ENCODE data around the gene NACC2.

NACC2 gene

DNA sequence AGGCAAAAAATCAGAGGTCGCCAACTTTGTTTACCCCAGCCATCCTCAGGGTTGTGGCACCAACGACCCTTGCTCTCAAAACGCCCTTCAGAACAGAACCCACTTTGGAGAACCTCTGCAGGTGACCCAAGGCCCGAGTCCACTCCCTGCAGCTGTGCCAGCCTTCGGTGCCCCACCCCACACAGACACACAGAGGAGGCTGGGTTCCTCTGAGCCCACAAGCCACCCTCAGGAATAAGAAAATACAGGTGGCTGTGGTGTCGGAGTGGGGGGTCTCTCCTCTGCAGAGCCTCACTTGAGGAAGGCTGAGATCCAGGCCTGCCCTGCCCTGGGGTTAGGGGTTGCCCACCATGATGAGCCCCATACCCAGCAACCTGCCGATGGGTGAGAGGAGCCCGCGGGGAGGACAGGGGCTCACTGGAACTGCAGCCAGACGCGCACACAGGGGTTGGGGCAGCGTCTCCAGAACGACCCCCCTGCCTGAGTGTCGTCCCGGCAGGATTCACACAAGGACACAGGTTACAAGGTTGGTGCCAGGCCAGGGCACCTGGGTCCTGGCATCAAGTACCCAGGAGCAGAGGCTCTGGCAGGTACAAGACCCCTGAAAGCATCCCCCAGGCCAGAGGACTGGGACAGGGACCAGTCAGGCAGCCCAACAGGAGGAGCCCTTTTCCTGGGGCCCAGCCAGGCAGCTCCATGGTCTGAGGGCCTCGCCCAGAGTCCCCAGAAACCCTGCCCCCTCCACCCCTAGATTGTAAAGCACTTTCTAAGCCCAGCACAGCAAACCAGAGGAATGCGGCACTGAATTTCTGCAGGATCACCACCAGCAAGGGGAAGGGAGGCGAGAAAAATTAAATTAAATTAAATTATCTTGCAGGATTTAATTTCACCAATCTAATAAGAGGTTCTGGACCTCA lies 40.0 kb downstream of the NACC2 start:
- DNase-seq, result no peak

DNA sequence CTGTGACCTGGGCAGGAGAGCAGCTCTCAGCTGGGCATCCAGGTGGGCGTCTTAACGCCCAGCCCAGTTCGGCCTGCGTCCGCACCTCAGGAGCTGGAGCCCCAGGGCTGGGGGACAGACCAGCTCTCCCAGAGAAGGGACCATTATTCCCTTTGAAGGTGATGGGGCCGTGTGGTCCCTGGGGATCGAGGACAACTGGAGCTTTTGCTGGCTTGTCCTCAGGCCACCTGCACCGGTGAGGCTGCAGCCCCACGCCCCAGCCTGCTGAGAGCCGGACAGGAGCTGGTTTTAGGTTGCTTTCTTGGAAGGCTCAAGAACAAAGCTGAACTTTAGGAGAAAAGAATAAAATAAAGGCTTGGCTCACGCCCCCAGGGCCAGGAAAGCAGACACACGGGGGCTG lies 40.9 kb downstream of the NACC2 start:
- DNase-seq, result no peak

DNA sequence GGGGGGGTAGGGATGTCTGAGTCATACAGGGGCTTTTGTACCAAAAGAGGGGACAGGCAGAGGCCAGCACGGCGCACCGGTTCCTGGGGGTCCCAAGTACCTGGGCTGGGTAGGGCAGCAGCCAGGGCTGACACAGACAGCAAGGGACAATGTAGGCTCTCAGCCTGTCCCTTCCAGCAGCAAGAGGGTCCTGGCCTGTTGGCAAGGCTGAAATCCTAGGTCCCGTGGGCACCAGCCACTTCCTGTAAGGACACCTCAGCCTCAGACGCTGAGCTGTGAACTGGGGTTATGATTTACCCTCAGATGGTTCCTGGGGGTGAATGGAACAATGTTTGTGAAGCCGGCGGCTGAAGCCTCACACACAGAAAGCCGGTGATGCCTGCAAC lies 41.3 kb downstream of the NACC2 start:
- no peak for DNase-seq

DNA sequence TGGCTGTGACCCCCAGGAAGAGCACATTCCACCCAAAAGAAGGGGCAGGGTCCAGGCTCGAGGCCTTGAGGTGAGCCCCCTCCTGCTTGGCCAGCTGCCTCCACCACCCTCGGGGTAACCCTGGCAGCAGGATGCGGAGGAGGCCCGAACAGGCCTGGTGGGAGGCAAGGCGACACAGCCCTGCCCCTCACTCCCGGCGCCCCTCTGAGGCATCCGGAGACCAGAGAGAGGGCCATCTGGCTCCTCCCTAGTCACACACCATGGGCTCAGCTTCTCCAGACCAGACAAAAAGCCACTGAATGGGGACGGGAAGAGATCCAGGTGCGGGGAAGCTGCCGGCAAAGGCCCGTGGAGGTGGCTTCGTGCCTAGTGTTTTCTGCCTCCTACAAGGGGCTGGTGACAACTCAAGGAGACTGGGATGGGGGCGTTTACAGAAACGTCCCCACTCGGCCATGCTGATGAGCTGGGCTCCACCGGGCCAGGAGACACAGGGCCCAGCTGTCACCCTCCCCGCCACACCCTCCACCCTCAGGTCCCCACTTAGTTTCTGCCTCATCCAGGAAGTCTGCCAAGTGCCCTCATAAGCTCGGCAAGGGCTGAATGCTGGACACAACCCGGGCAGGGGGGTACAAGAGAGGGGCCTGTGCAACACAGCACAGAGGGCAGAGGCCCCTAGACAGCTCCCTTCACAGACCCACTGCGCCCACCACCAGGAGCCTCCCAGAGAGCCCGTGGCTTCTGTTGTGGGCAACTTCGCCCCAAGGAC lies 41.9 kb downstream of the NACC2 start:
- DNase-seq, result peak; percentile 23

DNA sequence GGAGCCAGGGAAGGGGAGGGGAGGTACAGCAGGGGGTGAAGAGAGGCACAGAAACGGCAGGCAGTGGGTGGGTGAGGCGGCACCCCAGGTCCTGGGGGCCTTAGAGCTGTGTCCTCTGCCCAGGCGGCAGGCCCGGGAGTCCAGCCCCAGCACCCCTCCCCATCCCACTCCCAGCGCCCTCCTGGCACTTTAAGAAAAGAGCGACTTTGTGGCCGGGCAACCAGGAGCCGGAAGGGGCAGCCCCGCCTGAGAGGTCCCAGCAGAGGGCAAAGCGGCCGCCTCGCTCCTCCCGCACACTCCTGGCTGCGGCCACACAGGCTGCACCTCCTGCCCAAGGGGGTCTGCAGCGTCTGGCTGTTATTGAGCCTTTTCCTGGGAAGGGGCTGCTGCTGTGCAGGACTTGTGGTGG lies 42.6 kb downstream of the NACC2 start:
- DNase-seq, result no peak

DNA sequence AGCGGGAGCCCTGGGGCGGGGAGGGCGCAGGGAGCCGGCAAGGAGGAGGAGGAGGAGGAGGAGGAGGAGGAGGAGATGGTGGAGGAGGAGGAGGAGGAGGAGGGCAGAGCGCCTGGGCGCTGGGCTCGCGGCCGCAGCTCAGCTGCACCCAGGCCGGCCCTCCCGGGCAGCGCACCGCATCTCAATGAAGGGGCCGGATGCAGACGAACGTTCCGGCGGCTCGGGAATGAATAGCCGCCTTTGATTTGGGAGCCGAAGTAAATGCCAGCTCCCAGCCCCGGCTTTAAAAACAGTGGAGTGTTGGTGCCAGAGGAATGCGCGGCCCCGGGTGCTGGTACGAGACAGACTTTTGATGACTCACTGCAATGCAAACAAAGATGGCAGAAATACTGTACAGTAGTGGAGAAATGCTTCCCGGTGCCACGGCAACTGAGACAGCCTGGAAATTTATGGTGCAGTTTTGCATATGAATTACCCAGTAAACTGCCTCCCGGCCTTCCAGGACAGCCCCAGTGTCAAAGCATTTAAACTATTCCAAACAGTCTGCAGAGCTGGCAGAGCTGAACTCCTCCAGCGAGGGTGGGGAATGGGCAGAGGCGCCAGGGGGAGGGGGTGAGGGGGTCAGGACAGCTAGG lies 43.1 kb downstream of the NACC2 start:
- DNase-seq, result peak; percentile 81

DNA sequence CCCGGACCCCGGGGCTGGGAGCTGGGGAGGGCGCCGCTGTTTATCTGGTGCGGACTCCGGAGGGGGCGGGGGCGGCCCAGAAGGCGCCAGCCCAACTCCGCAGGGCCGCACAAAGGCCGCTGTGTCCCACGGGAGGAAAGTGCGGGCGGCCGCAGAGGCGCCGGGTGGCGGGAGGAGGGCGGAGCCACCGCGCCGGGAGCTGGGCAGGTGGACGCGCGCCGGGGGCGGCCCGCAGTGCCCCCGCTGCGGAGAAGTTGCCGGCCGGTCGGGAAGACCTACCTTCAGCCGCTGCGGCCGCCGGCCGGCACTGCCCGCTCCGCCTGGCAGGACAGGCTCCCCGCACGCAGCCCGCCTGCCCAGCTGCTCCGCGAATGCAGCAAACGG lies 43.6 kb downstream of the NACC2 start:
- no peak for DNase-seq

DNA sequence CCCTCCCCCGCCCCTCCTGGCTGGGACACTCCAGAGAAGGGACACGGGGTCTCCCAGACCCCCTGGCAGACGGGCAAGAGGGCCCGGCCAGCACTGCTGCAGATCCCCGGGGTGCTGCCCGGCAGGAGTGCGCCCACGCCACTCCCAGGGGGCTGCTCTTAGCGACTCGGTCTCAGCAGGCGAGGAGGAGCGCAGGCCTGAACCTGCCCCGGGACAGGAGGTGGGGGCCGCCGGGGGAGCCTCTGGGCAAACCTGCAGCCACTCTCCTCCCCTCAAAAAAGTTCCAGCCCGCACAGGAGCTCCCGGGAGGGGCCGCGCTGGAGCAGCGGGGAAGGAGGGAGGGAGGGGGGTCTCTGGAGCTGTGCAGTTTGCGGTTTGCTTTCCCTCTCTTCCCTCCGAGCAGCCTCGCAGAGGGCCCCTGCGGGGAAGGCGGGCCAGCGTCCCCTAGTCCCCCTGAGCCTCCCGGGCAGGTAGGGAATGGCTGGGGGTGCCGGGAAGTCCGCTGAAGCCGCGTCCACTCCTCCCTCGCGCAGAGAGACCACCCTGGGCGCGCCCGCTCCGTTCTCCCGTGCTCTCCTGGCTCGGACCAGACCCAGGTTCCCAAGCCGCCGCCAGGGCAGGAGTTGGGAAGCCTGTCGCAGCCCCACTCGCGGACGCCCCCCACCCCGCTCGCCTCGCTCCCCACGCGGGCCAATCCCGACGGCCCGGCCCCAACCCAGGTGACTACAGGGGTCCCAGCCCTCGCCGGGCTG lies 44.2 kb downstream of the NACC2 start:
- DNase-seq, result no peak

DNA sequence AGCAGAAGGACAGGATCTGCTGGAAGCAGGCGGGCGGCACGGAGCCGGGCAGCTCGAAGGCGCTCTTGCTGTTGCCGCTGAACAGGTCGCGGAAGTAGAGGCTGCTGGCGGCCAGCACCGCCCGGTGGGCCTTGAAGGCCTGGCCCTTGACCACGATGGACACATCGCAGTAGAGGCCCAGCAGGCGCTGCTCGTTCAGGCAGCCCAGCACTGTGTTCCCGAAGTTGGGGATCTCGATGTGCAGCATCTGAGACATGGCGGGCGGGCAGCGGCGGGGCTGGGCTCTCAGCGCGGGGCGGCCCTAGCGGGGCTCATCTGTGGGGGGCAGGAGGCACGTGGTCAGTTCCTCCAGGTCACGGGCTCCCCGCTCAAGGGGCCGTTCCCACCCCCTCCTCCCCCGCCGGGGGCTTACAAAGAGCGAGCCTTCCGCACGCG lies 44.8 kb downstream of the NACC2 start:
- no peak for DNase-seq

DNA sequence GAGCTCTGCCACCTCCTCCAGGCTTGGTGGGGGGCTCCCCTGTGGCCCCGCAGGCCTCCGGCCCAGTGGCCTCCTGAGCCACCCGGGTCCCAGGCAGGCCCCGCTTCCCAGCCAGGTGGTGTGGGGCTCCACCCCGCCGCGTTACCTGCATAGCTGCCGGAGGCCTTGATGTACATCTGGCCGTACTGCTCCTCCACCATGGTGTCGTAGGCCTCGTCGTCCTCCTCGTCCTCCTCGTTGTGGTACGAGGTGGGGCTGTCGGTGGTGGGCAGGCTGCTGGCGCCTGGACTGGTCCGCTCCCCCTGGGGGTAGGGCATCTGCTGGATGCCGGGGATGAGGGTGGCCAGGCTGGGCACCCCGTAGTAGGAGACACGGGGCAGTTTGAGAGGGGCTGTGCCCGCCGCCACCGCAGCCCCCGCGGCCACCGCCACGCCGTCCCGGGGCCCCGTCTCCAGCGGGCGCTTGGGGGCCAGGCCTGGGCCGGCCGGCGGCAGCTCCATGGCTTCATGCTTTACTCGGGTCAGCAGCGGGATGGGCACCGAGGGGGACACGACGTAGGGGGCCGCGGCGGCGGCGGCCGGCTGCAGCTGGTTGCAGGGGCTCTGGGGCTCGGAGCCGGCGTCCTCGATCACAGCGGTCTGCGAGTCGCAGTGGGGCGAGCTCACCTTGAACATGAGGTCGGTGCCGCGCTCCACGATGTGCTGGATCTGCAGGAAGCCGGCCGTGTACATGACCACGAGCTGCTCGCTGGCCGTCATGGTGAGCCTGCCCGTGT lies 45.4 kb downstream of the NACC2 start:
- no peak for DNase-seq

DNA sequence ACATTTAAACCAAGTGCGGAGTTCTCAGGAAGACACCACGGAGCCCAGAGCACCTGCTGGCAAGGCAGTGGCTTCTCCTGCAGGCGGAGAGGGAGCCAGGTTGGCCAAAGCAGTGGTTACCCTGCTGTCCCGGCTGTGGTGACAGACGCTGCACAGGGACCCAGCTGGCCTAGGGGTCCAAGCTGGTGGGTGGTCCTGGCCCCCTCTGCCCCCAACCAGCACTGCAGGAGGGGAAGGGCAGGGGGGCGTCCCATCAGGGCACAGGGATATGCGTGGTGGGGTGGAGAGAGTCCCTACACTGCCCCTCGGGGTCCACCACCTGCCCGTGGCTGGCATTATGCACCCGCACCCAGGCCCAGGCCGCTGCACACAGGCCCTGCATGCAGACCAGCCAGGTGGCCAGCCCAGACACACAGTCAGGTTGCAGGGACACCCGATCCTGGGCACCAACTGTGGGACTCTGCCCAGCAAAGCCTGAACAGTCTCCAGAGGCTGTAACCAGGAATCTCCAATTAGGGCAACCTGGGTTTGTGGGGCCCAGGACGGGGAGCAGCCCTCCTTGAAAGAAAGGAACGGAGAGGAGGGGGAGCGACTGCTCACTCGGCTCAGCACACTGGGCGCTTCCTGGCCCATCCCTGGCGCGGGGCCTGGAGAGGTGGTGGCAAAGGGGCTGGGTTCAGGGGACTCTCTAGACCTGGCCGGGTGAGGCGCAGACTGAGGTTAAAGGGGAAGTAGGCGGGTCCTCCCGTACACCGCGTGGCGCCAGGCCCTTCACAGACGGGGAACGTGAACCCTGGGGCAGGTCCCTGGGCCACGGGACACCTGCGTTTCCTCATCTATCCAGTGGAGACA lies 46.3 kb downstream of the NACC2 start:
- DNase-seq, result no peak

DNA sequence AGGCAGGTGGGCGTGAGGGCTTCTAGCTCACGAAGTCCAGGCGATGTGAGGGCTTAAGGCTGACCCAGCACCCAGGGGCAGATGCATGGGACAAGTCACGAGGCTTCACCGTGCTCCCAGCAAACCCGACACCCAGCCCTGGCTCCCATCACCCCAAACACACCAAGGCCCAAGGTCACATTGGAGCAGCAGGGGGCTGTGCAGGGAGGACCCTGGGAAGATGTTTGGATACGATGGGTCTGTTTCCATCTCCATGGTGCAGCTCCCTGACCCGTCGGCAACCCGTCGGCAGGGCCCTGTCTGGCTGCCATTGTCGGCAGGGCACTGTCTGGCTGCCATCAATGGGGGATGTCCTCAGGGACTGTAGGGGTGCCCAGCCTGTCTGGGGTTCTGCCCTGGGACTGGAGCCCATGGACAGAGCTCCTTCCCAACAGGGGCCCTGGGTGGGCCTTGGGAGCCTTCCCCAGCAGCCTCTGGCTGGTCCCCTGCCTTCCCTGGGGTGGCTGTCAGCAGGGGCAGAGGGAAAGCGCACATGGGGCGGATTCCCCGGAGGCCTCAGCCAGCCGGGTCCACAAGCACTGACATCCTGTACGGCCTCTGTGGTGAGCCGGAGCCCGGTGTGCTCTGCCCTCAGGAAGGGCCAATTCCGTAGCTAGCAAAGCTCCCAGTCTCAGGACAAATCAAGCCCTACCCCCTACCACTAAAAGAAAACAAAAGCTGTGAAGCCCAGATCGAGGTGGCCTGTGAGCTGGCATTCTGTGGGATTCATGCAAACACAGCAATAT lies 47.1 kb downstream of the NACC2 start:
- DNase-seq, result no peak

DNA sequence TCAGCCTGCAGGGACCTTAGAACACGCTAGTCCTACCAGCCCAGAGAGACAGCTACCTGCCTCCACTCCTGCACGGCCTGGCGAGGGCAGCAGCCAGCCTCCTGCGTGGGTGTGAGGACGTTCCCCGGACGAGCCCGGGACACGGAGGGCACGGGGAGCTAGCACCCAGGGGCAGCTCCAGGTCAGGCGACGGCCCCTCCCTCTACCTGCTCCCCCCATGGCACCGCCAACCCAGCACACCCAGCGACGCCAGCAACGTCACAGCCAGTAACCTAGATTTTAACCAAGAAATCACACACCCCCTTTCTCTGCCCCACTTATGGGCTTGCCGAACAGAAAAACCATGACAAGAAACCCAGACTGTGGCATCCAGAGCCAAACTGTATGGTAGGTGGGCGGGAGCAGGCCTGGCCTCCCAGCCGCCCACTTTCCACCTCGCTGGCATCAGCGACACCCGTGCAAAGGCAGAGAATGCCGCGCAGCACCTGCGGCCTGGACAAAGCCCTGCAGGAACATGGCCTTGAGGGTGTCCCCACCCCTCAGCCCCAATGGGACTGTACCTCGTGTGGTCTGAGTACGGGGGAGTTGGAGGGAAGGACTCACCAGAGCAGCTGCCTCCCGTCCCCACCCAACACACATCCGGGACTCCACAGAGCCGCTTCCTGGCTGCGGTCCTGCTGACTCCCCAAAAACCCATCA lies 47.9 kb downstream of the NACC2 start:
- DNase-seq, result no peak

DNA sequence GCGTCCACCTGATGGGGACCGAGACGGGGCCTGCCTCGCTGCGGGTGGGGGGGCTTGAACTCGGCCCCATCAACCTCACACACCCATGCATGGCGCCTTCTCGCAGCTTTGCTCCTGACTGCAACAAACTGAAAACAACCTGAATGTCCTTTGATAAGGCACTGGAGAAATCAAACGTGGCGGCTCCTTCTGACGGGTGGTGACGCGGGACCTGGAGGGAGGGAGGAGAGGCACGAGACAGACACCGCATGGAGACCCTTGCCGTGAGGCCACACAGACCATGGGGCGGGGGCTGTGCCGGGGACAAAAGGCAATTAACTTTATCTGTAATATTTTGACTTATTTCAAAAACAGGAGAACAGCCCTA lies 48.6 kb downstream of the NACC2 start:
- no peak for DNase-seq

DNA sequence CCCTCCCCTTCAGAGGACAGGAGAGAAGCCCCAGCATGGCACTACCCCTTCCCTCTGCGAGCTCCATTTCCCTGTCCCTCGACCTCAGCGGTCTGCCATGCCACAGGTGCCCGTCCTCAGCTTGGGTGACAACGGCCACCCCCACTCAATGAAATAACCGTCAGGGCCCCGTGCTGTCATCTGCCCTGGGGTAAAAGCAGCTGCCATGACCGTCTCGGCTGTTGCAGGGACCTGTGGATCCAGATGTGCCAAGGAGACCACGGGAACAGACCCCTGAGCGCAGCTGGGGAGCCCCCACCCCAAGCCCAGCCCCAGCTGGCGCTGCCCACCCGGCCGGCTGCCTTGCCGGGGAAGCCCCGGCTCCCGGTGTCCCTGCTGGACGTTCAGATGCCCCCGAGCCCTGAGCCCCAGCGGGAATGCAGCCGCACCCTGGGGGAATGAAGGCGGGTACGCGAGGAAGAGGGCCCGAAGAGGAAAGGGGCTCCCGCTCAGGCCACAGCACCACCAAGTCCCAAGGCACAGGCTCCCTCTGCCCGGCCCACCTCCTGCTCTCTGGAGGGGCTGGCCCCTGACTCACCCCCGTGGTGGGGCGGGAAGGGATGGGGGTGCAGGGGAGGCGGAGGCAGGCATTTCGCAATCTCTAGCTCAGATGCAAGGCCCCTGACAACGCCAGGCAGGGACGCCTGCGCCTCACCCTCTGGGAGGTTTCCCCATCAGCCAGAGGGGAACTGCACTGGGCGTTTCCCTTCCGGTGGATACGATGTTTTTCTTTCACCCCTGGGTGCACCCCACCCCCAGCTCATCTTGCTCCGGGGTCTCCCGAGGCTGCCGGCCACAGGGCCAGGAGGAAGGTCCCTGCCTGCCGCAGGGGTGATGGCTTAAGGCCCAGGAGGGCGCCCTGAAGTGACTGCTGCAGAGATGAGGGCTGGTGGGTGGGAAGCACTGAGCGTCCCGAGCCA lies 49.2 kb downstream of the NACC2 start:
- no peak for DNase-seq

DNA sequence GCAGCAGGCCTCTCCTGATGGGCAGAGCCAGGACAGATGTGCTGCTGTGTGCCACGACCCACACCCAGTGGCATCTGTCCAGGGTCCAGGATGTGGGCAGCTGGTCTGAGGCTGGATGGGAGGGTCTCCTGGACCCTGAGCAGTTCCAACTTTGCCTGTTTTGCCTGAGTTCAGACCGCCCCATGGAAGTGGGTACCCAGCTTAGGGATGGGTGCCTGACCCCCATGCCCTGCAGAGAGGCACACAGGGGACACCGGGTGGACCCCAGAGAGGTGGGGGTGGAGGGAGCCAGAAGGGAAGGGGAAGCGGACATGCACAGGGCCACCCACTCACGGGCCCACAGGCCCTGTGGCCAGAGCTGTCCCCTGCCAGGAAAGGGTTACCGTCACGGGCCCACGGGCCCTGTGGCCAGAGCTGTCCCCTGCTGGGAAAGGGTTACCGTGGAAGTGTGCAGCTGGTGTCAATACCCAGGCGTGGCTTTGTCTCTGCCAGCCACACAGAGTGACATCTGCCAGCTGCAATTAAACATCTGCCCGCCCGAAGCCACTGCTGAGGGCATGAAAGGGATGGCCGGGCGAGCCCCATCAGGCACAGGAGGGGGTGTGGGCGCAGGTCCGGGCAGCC lies 50.0 kb downstream of the NACC2 start:
- DNase-seq, result no peak

DNA sequence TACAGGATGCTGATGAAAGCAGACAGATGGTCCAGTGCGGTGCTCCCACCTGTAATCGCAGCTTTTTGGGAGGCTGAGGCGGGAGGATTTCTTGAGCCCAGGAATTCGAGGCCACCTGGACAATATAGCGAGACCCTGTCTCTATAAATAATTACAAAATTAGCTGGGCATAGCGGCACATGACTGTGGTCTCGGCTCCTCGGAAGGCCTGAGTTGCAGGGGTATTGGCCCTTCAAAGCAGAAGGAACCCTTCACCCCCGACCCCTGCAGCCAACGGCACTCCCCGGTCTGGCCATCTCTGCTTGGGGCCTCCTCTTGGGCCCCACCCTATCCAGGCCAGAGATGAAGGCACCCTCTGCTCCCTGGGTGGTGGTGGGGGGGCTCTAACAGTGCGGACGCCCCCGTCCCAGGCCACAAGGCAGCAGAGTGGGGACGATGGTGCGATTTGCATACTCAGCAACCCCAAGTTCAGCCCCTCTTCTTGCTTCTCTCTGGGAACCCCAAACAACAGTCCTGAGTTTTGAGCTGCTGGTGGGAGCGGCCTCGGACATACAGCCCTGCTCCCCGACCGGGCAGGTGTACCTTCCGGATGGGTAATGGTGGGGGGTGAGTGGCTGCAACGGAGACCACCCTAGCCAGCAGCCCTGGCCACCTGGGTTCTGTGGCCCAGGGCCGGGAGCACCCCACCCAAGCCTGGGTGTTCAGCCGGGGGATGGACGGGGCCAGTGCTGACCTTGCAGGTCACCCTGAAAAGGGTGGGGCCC lies 50.7 kb downstream of the NACC2 start:
- no peak for DNase-seq

Measured in NCI-H2029 (cell line).